HG03097 (cell line): Measurements from ENCODE around the gene USF3.

Experiments used
- ATAC-seq: cut with Tn5 transposase; IDR thresholded peaks from one replicate; pipeline ENCODE4 v1.9.1; 2021; ENCODE audit not compliant: unreplicated experiment, low FRiP score

Gene USF3

DNA sequence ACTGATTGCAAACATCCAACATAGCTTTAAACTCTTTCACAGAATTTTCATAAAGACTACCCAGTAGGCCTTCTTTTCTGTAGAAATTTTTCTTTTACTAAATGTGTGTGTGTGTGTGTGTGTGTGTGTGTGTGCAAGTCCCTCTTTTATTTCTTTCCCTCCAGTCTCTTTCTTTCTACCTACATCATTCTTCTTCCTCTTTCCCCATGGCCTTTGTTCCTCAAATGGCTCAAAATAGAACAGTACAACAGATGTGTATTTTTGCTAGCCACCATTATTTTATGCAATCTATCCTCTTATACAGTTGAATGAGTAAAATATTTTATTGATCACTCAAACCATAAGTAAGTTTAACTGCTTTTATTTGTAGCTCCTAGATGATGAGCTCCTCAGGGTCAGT is 76.4 kb downstream of the USF3 start:
- no peak for ATAC-seq

GRCh38 chr3:113617726-113618125 is 78.7 kb downstream of the USF3 start:
- no peak for ATAC-seq

DNA sequence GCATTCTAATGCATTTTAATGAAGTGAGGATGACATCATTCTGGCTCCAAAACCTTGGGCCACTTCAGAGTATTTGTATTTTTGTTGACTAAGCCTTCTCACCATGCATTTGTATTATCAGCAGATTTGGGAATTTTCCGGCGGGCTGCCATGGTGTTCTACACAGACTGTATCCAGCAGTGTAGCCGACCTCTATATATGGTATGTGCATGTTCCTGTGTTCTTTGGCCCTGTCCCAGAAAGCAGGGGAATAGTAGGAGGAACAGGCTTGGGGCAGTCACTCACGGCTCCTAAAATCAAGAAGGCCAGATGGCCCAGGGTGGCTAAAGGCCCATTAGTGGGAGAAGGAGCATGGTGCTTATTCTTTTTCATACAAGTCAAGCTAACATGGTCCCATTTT is 80.5 kb downstream of the USF3 start:
- ATAC-seq, result no peak

DNA sequence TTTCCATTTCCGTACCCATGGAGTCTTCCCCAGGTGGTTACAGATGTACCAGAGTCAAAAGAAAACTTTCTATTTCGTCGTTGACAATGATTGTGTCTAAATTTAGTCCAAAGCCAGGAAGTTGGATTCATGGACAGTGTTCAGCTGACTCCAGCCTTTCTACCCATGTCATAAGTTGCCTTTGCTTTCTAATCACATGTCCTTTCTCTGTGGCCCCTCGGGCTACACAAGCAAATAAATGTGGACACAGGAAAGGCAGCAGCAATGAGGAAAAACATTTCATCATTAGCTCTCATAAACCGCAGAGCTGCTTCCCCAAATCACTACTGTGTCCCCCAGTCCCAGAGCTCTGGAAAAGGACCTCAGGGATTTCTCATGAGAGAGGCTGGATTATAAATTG is 82.0 kb downstream of the USF3 start:
- no peak for ATAC-seq

GRCh38 chr3:113607219-113607596 is 89.2 kb downstream of the USF3 start:
- peak; percentile 18 for ATAC-seq

- ATAC-seq, result peak; percentile 97
These were observed 89.8 kb downstream of the USF3 start for GRCh38 chr3:113606539-113607218.

DNA sequence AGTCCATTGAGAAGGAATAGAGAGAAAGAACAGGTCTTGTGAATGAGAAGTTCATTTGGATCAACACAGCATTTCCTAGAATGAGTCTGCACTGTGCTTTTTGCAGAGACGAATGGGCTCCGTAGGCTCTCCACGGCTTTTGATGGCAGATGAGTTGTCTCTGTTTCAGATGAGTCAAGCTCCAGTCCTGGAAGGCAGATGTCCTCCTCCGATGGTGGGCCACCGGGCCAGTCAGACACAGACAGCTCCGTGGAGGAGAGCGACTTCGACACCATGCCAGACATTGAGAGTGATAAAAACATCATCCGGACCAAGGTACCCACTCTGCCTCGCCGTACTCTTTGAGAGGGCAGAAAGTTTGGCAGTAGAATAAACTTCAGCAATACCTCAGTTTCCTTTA is 93.6 kb downstream of the USF3 start:
- no peak for ATAC-seq

DNA sequence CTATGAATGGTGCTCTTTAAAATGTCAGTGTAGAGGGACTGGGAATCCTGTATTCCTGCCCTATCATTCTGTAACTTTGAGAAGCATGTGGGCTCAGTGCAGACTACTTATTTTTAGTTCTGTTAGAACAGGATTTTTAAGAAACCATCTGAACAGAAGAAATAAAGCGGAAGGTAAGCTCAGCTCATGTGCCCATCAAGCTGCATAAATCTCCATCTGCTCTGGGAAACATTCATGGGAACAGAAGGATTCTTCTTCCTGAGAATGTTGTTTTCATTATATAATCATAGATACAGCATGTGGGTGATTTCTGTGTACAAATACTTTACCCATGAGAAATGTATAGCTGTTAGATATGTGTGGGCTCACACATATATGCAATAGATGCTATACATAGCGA is 94.2 kb downstream of the USF3 start:
- ATAC-seq, result no peak

- ATAC-seq, result no peak
These were observed 95.2 kb downstream of the USF3 start for GRCh38 chr3:113601240-113601639.

- ATAC-seq, result no peak
These were observed 95.8 kb downstream of the USF3 start for GRCh38 chr3:113600418-113601182.
